ENCODE data around the gene PHACTR2. TPM values are rescaled to one million over a fixed set of nuclear protein-coding genes. Genes with fewer than 3 reads are reported as not detected.

The PHACTR2 gene
- total and polyA plus RNA-seq, 4 donors: 11.0 to 119 (median 43.8) TPM

- Histone ChIP-seq H3K27me3 (ENCODE audit: control insufficient read depth in 3 of 3, insufficient read depth in 3 of 3, low read length in 2 of 3) (no peaks in the 10 kb centered on the region), H3K9ac (ENCODE audit: insufficient read depth in 1 of 2, low read length in 2 of 2) (no peak overlapping the region), H3K4me1 (ENCODE audit: control insufficient read depth in 5 of 5, insufficient read depth in 5 of 5, low read length in 5 of 5) (peaks cover 0 to 9% (median 0%) of the 10 kb centered on the region in 5 donors), H3K27ac (ENCODE audit: low read depth in 1 of 2, low read length in 1 of 2) (no peak overlapping the region), H3K9me3 (ENCODE audit: control insufficient read depth in 4 of 4, insufficient read depth in 3 of 4, low read length in 3 of 4) (peaks cover 0 to 3% (median 0%) of the 10 kb centered on the region in 4 donors), H3K4me3 (no peak overlapping the region), H3K36me3 (ENCODE audit: control insufficient read depth in 4 of 4, insufficient read depth in 4 of 4, low read length in 4 of 4) (peaks cover 3 to 16% (median 12%) of the 10 kb centered on the region in 4 donors)
- DNase-seq (no peak), ATAC-seq (ENCODE audit: insufficient read depth, low FRiP score) (no peak)
- TF ChIP-seq CTCF (IDR thresholded peaks at IDR 0.05; ENCODE audit: control extremely low read depth, extremely low read depth): no peak
Observed at GRCh38 chr6:143761074-143761473, 83.3 kb downstream of the PHACTR2 start.

GRCh38 chr6:143762126-143762525 lies 84.4 kb downstream of the PHACTR2 start:
- no peak for DNase-seq
- TF ChIP-seq CTCF (IDR thresholded peaks at IDR 0.05; ENCODE audit: control extremely low read depth, extremely low read depth): no peak
- Histone ChIP-seq H3K4me1 (ENCODE audit: control insufficient read depth in 5 of 5, insufficient read depth in 5 of 5, low read length in 5 of 5) (peaks cover 0 to 9% (median 0%) of the 10 kb centered on the region in 5 donors), H3K4me3 (no peak overlapping the region), H3K27me3 (ENCODE audit: control insufficient read depth in 3 of 3, insufficient read depth in 3 of 3, low read length in 2 of 3) (no peaks in the 10 kb centered on the region), H3K27ac (ENCODE audit: low read depth in 1 of 2, low read length in 1 of 2) (no peak overlapping the region), H3K36me3 (ENCODE audit: control insufficient read depth in 4 of 4, insufficient read depth in 4 of 4, low read length in 4 of 4) (peaks cover 9 to 18% (median 16%) of the 10 kb centered on the region in 4 donors), H3K9me3 (ENCODE audit: control insufficient read depth in 4 of 4, insufficient read depth in 3 of 4, low read length in 3 of 4) (peaks cover 0 to 3% (median 0%) of the 10 kb centered on the region in 4 donors), H3K9ac (ENCODE audit: insufficient read depth in 1 of 2, low read length in 2 of 2) (no peak overlapping the region)
- no peak for ATAC-seq (ENCODE audit: insufficient read depth, low FRiP score)
- WGBS, 2 donors: 91% methylated on average over 3 of the region's 3 CpGs

DNA sequence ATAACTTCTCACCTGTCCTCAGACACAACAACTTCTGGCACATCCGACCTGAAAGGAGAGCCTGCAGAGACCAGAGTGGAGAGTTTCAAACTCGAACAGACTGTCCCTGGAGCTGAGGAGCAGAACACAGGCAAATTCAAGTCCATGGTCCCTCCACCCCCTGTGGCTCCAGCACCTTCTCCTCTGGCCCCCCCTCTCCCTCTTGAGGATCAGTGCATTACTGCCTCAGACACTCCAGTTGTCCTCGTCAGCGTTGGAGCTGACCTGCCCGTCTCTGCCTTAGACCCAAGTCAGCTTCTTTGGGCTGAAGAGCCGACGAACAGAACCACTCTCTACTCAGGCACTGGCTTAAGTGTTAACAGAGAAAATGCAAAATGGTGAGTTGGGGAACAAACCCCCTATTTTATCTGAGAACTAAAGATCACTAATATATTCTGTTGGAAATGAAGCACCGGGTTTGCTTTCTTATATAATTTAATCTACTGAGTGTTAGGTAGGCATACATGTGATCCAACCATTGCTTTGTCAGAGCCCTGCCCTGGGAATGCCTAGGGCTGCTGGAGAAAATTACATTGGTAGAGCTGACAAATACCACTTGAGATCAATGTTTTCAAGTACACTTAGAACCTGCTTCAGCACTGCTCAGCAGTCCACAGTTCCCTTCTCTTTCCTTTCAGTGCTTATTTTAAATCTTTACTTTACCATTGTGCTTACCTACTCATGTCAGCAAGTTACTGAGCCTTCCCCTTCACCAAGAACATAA lies 87.8 kb downstream of the PHACTR2 start:
- 71 to 94% methylated on average over 8 of the region's 8 CpGs for WGBS, 2 donors
- H3K9ac ChIP-seq (ENCODE audit: insufficient read depth in 1 of 2, low read length in 2 of 2): no peak overlapping the region
- peak overlapping the region in 1 of 2 donors; percentile 52 for H3K27ac ChIP-seq (ENCODE audit: low read depth in 1 of 2, low read length in 1 of 2)
- H3K27me3 ChIP-seq (ENCODE audit: control insufficient read depth in 3 of 3, insufficient read depth in 3 of 3, low read length in 2 of 3): no peaks in the 10 kb centered on the region
- DNase-seq: peak in 1 of 3 donors; percentile 58
- ATAC-seq (ENCODE audit: insufficient read depth, low FRiP score): peak; percentile 69
- peaks cover 0 to 3% (median 0%) of the 10 kb centered on the region in 4 donors for H3K9me3 ChIP-seq (ENCODE audit: control insufficient read depth in 4 of 4, insufficient read depth in 3 of 4, low read length in 3 of 4)
- peaks cover 0 to 3% (median 0%) of the 10 kb centered on the region in 5 donors for H3K4me1 ChIP-seq (ENCODE audit: control insufficient read depth in 5 of 5, insufficient read depth in 5 of 5, low read length in 5 of 5)
- H3K4me3 ChIP-seq: no peak overlapping the region
- TF ChIP-seq CTCF (IDR thresholded peaks at IDR 0.05; ENCODE audit: control extremely low read depth, extremely low read depth): no peak
- H3K36me3 ChIP-seq (ENCODE audit: control insufficient read depth in 4 of 4, insufficient read depth in 4 of 4, low read length in 4 of 4): peaks cover 9 to 17% (median 13%) of the 10 kb centered on the region in 4 donors
